HL-60/S4 treated with retinoic acid at 250 ng/mL for 4 days and 3 days (cell line): ENCODE data around the gene SNRPE.

ENCODE experiments used
- in situ Hi-C: fragments of 300-500 bp; cut with MboI; formaldehyde crosslinking; loops from 2 replicates; pipeline ENCODE4 v1.7.0; 2022; ENCODE audit warnings: low sequenced_read_pairs

Gene SNRPE

GRCh38 chr1:203873094-203873493, 11.7 kb downstream of the SNRPE start:
- in situ Hi-C loops, result loop anchor here (5.0 kb wide), 1 partner anchor 254 kb away; no protein-coding TSS in a partner anchor

GRCh38 chr1:203878422-203878821, 17.0 kb downstream of the SNRPE start:
- in situ Hi-C loops, result no loop called here

- in situ Hi-C loops, result no loop called here
Measured at GRCh38 chr1:203880606-203881005, 19.2 kb downstream of the SNRPE start.

DNA sequence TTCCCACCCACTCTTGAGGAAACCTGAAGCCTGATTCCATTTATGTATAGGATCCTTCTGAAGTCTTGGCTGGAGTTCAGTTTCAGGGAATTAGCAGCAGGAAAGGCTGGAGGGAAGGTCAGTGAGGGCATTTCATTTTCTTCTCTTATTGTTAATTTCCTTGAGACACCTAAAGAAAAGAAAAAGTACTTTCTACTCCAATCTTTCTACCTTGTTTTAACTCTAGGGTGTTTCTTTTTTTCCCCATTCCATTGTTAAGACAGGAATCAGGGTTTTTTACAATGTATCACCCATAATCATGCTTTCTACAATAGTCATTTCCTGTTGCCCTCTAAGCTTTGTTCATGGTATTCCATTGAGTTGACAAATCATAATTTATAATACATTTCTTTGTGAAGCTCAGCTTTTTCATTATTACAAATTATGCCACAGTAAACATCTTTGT, 27.4 kb downstream of the SNRPE start:
- in situ Hi-C loops, result no loop called here

- in situ Hi-C loops, result no loop called here
Measured at GRCh38 chr1:203891950-203892349, 30.6 kb downstream of the SNRPE start.

DNA sequence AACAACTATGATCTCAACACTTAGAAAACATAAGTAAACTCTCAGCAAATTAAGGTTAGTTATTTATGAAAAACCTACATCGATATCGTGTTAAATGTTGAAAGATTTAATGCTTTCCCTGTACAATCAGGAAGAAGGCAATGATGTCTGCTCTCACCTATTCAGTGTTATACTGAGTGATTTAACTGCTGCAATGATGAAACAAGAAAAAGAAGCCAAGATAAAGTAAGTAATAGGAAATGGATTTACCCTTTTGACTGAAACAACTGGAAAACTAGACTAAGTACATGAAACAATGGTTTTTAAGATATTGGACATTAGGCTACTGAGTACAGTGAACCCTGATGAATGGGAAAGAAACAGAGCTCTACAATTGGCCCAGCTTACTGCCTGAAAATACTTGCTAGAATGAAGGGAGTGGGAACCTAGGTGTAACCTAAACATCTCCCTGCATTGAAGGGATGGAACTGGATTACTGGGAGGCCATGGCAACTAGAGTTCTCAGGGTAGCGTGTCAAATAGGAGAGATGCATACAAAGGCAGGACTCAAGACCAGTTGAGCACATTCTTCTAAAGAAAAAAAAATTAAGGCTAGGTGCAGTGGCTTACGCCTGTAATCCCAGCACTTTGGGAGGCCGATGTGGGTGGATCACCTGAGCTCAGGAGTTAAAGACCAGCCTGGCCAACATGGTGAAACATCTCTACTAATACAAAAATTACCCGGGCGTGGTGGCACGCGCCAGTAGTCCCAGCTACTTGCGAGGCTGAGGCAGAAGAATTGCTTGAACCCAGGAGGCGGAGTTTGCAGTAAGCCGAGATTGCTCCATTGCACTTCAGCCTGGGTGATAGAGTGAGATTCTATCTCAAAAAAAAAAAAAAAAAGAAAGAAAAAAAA, 37.3 kb downstream of the SNRPE start:
- in situ Hi-C loops, result no loop called here

DNA sequence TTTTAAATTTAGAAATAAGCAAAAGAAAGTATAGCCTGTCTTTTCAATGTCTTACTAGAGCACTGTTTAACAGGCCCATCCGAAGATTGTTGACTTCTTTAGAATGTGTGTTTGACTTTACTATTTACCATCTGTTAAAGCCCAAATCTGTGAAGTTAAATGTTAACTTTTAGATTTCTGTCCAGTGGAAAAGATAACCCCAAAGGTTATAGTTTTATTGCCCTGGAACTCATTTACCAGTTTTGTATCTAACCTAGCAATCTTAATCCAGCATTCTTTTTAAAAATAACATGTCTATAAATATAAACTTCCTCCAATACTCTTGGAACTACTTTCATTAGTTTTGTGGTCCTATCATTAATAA, 37.9 kb downstream of the SNRPE start:
- in situ Hi-C loops, result no loop called here

- in situ Hi-C loops, result no loop called here
Measured at GRCh38 chr1:203899869-203900714, 38.7 kb downstream of the SNRPE start.

DNA sequence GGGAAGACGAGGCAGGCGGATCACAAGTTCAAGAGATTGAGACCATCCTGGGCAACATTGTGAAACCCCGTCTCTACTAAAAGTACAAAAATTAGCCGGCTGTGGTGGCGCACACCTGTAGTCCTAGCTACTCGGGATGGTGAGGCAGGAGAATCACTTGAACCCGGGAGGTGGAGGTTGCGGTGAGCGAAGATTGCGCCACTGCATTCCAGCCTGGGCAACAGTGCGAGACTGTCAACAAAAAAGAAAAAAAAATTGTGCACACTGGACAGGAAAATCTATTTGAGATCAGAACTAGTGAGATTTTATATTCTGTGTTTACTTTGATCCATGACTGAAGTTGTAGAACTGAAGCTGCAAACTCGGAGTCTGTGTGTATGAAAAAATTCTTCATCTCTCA, 40.2 kb downstream of the SNRPE start:
- in situ Hi-C loops, result no loop called here

- in situ Hi-C loops, result no loop called here
Measured at GRCh38 chr1:203905275-203905674, 43.9 kb downstream of the SNRPE start.

DNA sequence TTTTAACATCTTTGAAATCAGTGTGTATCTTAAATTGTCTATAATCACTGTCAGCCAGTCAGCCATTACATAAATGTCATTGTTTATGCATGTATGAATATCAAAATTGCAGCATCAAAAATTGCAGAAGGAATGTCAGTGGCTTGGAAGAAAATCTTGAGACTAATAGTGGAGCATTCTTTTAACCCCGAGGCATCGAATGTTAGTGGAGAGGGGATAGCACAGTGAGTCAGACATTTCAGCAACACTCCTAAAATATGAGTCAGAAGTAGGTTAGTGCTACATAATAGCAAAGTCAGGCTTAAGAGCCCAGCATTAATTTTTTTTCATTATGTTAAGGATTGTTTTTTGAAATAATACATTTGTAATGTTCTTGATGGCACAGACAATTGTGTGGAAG, 45.5 kb downstream of the SNRPE start:
- in situ Hi-C loops, result no loop called here

- in situ Hi-C loops, result no loop called here
Measured at GRCh38 chr1:203907901-203908300, 46.5 kb downstream of the SNRPE start.

DNA sequence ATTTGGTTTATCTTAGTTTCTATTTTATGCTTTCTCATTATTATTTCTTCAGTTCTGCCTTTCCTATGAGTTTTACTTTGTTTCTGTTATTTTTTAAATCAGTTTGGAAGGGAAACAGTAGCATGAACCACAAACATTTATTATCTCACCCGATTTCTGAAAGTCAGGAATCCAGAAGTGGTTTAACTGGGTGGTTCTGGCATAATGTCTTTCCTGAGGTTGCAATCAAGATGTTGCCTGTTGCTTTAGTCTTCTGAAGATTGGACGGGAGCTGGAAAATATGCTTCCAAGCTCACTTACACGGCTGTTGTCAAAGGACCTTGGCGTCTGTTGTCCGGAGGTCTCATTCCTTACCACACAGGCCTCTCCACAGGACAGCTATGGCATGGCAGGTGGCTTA, 50.4 kb downstream of the SNRPE start:
- in situ Hi-C loops, result no loop called here

DNA sequence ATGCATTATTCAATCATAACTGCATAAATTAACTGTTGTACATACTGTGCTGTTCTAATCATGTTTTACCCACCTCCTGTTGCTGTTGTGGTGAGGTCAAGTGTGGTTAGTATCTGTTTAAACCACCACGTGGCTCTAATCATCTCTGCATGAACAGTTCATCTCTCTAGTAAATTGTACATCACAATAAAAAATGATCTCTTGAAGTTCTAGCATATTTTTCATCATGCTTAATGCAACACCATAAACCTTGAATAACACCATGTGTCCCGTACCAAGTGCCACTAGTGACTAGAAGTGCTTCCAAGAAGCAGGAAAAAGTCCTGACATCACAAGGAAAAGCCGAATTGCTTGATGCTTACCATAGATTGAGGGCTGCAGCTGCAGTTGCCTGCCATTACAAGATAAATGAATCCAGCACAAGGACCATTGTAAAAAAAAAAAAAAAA, 51.7 kb downstream of the SNRPE start:
- in situ Hi-C loops, result no loop called here

DNA sequence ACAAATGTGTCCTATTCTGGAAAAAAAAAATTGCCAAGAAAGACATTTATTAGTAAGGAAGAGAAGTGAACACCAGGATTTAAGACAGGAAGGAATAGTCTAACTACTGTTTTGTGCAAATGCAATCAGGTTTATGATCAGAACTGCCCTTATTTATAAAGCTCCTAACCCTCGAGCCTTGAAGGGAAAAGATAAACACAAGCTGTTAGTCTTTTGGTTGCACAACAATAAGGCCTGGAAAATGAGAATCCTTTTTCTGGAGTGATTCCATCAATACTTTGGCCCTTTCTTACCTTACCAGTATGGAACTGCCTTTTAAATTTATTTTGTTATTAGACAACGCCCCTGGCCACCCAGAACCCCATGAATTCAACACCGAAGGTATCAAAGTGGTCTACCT, 52.9 kb downstream of the SNRPE start:
- in situ Hi-C loops, result no loop called here

DNA sequence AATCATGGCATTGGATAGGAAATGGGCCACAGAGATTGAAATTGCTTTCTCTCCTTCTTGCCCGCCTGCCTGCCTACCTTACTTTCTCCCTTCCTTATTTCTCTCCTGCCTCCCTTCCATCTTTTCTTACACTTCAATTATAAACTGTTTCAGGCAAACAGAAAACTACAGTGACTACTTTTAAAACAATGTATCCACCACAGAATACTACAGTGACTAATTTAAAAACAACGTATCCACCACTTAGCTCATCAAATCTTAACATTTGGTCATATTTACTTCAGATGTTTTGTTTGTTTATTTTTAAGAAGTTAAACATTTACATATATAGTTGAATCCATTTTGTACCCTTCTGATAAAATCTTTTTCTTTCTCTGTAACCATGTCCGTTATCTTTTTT, 54.4 kb downstream of the SNRPE start:
- in situ Hi-C loops, result no loop called here

DNA sequence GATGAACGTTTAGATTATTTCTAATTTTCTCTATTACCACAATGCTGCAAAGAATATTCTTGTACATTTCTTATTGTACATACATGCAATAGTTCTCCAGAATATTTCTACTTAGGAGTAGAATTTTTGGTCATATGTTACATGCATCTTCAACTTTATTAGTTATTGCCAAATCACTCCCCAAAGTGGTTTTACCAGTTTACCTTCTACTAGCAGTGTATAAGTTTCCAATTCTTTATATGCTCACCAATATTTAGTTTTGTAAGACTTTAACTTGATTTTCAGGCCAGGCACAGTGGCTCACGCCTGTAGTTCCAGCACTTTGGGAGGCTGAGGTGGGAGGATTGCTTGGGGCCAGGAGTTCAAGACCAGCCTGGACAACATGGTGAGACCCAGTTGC, 55.4 kb downstream of the SNRPE start:
- in situ Hi-C loops, result no loop called here
